Measurements from ENCODE around the gene USH2A. TPM values are rescaled to one million over a fixed set of nuclear protein-coding genes. Genes with fewer than 3 reads are reported as not detected.
A peak's percentile ranks its signal among the peaks of the same experiment; 100 is the strongest.

The USH2A gene
- total RNA-seq, 4 donors from 2014 or later: not detected

DNA sequence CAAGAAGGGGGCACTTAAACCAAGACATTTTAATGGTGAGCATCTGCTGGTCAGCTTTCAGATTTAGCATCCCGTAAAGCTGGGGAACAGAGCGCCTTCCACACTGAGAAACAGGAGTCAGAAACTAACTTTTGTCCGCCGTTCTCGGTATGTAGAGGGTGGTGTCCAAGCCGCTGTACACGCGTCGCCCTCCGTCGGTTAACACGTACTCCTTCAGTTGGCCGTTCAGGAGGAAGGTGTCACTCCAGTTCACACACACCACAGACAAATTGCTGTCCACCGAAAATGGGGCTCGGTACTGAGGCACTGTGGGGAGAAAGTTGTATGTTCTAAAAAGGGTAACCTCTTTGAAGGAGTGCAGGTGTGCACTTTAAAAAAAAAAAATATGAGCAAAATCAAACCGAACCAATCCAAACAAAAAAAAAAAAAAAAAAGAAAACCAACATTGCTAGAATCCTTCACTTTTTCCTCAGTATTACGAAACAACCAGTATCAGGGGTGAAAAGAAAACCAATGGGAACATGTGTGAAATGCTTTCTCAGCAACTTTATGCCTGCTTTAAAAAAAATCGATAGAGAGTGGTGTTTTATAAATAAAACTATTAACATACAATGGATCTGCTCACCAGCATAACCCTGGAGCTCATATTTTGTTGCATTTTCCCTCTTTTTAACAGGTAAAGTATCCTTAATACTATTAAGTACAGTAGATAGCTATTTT, 782.7 kb downstream of the USH2A start:
- DNase-seq (ENCODE audit: low spot score) (no peak), ATAC-seq (ENCODE audit: low FRiP score) (no peak)
- no peak for TF ChIP-seq CTCF (IDR thresholded peaks at IDR 0.05)

DNA sequence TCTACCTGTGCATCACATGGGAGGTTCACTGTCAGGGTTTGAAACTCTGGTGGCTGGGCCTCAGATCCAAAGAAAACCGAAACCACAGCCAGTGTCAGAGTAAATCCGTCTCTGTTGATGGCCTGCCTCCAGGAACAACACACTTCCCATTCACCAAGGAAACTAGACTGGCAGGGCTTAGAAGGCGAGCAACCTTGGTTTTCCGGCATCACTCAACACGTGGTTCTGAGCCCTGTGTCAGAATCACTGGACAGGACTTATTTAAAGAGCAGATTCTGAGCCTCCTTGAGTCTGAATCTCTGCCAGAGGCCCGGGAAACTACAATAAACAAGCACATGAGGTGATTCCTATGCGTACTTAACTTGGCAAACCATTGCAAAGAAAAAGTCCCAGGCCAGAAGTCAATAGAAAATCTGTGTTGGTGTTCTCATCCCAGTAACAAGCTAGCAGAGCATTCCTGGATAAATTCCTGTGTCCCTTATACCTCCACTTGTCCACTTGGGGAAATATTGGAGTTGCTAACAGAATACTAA, 786.1 kb downstream of the USH2A start:
- TF ChIP-seq CTCF (IDR thresholded peaks at IDR 0.05): no peak
- DNase-seq (ENCODE audit: low spot score): no peak

GRCh38 chr1:215636258-215636965, 786.8 kb downstream of the USH2A start:
- TF ChIP-seq CTCF (IDR thresholded peaks at IDR 0.05): no peak
- ATAC-seq (ENCODE audit: low FRiP score): peak; percentile 80

More for the DNA sequence above, 786.1 kb downstream of the USH2A start:
- peak; percentile 35 for ATAC-seq (ENCODE audit: low FRiP score)

DNA sequence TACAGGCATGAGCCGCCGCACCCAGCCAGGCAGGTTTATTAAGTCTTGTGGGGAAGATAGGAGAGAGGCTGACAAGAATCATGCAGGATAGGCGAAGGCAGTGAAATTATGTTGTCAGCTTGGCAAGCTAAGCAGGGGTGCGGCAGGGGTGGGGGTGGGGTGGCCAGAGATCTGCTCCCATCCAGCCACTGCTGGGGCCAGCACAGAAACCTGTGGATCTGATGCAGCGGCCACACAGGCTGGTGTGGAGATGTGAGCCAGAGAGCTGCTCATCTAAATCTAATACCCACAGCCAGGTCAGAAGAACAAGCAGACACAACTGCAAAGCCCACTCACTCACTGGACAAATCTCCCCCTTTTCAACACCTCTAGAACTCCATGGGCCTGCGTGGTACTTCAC, 787.4 kb downstream of the USH2A start:
- ATAC-seq (ENCODE audit: low FRiP score): no peak
- DNase-seq (ENCODE audit: low spot score): no peak
- no peak for TF ChIP-seq CTCF (IDR thresholded peaks at IDR 0.05)

More at GRCh38 chr1:215636258-215636965, 786.8 kb downstream of the USH2A start:
- no peak for DNase-seq (ENCODE audit: low spot score)

DNA sequence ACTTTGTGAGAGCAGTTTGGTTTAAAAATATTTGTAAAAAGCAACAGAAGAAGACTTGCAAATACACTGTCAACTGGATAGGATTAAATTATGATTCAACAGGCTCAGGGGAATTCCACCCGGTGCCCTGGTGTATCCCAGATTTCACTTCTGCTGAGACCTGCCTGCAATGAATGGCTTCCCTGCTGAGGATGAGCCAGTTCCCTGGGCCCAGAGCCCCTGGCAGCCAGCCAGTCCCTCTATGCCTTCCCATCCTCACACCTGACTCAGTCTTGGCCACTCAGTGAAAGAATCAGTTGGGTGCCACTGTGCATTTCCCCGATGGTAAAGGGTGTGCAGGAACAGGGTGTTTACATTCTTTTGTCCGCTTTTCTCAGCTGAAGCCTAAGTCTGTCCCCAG, 791.8 kb downstream of the USH2A start:
- TF ChIP-seq CTCF (IDR thresholded peaks at IDR 0.05): no peak
- no peak for ATAC-seq (ENCODE audit: low FRiP score)
- no peak for DNase-seq (ENCODE audit: low spot score)

- no peak for ATAC-seq (ENCODE audit: low FRiP score)
- no peak for TF ChIP-seq CTCF (IDR thresholded peaks at IDR 0.05)
- DNase-seq (ENCODE audit: low spot score): no peak
Observed at GRCh38 chr1:215631040-215631439, 792.2 kb downstream of the USH2A start.
